ENCODE results near the gene ACAP2. TPM values are rescaled to one million over a fixed set of nuclear protein-coding genes. Genes with fewer than 3 reads are reported as not detected.
"Not testable (repeated sequence)": the region's sequence is repeated elsewhere in the genome, so short reads cannot be mapped to it uniquely, and the experiment has no call there.

ACAP2 gene
- total RNA-seq, 2 experiments from 2014 or later, result 43.9 to 80.7 TPM

DNA sequence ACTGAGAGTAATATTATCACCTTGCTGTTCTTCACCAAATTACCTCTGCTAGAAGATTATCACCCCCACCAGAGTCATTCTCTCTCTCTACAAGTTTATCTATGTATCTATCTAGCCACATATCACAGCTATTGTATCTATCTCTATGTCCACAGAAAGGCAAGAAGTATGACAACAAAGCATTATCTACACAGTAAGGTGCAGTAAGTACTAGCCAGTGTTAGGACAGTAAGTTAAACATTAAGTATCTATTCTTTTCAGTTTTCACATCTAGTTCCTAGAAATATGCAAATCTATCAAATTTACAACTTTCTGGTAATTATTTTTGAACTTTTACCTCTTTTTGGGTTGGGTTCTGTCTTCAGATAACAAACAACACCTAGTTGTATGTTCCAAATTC lies 145.4 kb downstream of the ACAP2 start:
- Histone ChIP-seq H3K79me2 (ENCODE audit: insufficient read depth, low read depth, low read length) (no peaks in the 10 kb centered on the region), H3K4me3 (ENCODE audit: low read depth, low read length, poor library complexity, severe bottlenecking) (no peak overlapping the region), H3K9me2 (ENCODE audit: insufficient read depth, low read length) (no peaks in the 10 kb centered on the region), H3K4me1 (ENCODE audit: insufficient read depth, low read length, poor library complexity, severe bottlenecking) (no peaks in the 10 kb centered on the region), H2AFZ (ENCODE audit: low read length) (no peak overlapping the region), H3K4me2 (ENCODE audit: low read length) (no peak overlapping the region), H4K20me1 (ENCODE audit: insufficient read depth, low read length) (no peaks in the 10 kb centered on the region), H3K9me3 (ENCODE audit: low read length) (no peaks in the 10 kb centered on the region), H3K27ac (ENCODE audit: low read depth, low read length, poor library complexity, severe bottlenecking) (no peak overlapping the region), H3K36me3 (ENCODE audit: insufficient read depth, low read length) (peaks cover 69% of the 10 kb centered on the region)
- DNase-seq (ENCODE audit: low spot score), result no peak
- TF ChIP-seq EZH2phosphoT487 (IDR thresholded peaks at IDR 0.05; ENCODE audit: borderline replicate concordance, low read depth, low read length), result no peak
- TF ChIP-seq, protein P1, sequence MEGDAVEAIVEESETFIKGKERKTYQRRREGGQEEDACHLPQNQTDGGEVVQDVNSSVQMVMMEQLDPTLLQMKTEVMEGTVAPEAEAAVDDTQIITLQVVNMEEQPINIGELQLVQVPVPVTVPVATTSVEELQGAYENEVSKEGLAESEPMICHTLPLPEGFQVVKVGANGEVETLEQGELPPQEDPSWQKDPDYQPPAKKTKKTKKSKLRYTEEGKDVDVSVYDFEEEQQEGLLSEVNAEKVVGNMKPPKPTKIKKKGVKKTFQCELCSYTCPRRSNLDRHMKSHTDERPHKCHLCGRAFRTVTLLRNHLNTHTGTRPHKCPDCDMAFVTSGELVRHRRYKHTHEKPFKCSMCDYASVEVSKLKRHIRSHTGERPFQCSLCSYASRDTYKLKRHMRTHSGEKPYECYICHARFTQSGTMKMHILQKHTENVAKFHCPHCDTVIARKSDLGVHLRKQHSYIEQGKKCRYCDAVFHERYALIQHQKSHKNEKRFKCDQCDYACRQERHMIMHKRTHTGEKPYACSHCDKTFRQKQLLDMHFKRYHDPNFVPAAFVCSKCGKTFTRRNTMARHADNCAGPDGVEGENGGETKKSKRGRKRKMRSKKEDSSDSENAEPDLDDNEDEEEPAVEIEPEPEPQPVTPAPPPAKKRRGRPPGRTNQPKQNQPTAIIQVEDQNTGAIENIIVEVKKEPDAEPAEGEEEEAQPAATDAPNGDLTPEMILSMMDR (conservative IDR thresholded peaks at IDR 0.05; ENCODE audit: low read length), result no peak
- ChIA-PET POLR2A (interaction anchor here (0.6 to 0.9 kb wide), 2 partner anchors 12 to 13 kb away, joined by 3 read pairs; no protein-coding TSS in a partner anchor), CTCF (ENCODE audit: unreplicated experiment) (no interaction called here)
- intact Hi-C loops (cut with micrococcal nuclease; ENCODE audit: unreplicated experiment), result no loop called here
- no TSS peak for BruUV-seq (replicated peaks)

GRCh38 chr3:195296662-195297061 lies 146.2 kb downstream of the ACAP2 start:
- no peak overlapping the region for H3K4me3 ChIP-seq (ENCODE audit: low read depth, low read length, poor library complexity, severe bottlenecking)
- H3K4me2 ChIP-seq (ENCODE audit: low read length), result no peak overlapping the region
- CTCF ChIA-PET (ENCODE audit: unreplicated experiment), result no interaction called here
- no peaks in the 10 kb centered on the region for H3K9me2 ChIP-seq (ENCODE audit: insufficient read depth, low read length)
- no peak for DNase-seq (ENCODE audit: low spot score)
- intact Hi-C loops (cut with micrococcal nuclease; ENCODE audit: unreplicated experiment), result no loop called here
- H3K9me3 ChIP-seq (ENCODE audit: low read length), result no peaks in the 10 kb centered on the region
- no peaks in the 10 kb centered on the region for H4K20me1 ChIP-seq (ENCODE audit: insufficient read depth, low read length)
- TF ChIP-seq EZH2phosphoT487 (IDR thresholded peaks at IDR 0.05; ENCODE audit: borderline replicate concordance, low read depth, low read length), result no peak
- TF ChIP-seq, protein P1 (conservative IDR thresholded peaks at IDR 0.05; ENCODE audit: low read length), result no peak
- H3K79me2 ChIP-seq (ENCODE audit: insufficient read depth, low read depth, low read length), result no peaks in the 10 kb centered on the region
- no peaks in the 10 kb centered on the region for H3K4me1 ChIP-seq (ENCODE audit: insufficient read depth, low read length, poor library complexity, severe bottlenecking)
- H3K27ac ChIP-seq (ENCODE audit: low read depth, low read length, poor library complexity, severe bottlenecking), result no peak overlapping the region
- no TSS peak for BruUV-seq (replicated peaks)
- H2AFZ ChIP-seq (ENCODE audit: low read length), result no peak overlapping the region
- H3K36me3 ChIP-seq (ENCODE audit: insufficient read depth, low read length), result peaks cover 71% of the 10 kb centered on the region
- POLR2A ChIA-PET, result interaction anchor here (0.9 kb wide), 1 partner anchor 12 kb away, joined by 3 read pairs; no protein-coding TSS in a partner anchor

DNA sequence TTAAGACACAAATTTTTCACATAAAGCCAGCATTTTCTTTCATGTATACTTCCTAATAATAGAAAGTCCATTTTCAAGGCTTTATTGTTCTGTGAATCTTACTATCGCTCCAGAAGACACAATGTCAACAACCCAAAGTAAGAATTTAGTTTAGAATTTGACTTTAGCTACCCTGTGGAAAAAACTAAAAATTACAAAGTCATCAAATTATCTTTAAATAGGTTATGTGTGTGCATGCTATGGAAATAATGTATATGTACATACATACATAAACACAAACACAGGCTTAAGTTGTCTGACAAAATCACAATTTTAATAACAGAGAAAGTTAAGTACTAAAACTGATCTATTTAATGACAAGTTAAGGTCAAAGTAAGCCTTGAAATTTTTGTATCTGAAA lies 151.7 kb downstream of the ACAP2 start:
- DNase-seq (ENCODE audit: low spot score), result no peak
- Histone ChIP-seq H3K4me1 (ENCODE audit: insufficient read depth, low read length, poor library complexity, severe bottlenecking) (no peaks in the 10 kb centered on the region), H4K20me1 (ENCODE audit: insufficient read depth, low read length) (no peaks in the 10 kb centered on the region), H3K4me3 (ENCODE audit: low read depth, low read length, poor library complexity, severe bottlenecking) (no peak overlapping the region), H3K36me3 (ENCODE audit: insufficient read depth, low read length) (peaks cover 83% of the 10 kb centered on the region), H3K9me2 (ENCODE audit: insufficient read depth, low read length) (no peaks in the 10 kb centered on the region), H3K9me3 (ENCODE audit: low read length) (no peaks in the 10 kb centered on the region), H3K27ac (ENCODE audit: low read depth, low read length, poor library complexity, severe bottlenecking) (no peak overlapping the region), H3K4me2 (ENCODE audit: low read length) (no peak overlapping the region), H3K79me2 (ENCODE audit: insufficient read depth, low read depth, low read length) (no peaks in the 10 kb centered on the region), H2AFZ (ENCODE audit: low read length) (no peak overlapping the region)
- intact Hi-C loops (cut with micrococcal nuclease; ENCODE audit: unreplicated experiment), result no loop called here
- TF ChIP-seq, protein P1 (conservative IDR thresholded peaks at IDR 0.05; ENCODE audit: low read length), result no peak
- TF ChIP-seq EZH2phosphoT487 (IDR thresholded peaks at IDR 0.05; ENCODE audit: borderline replicate concordance, low read depth, low read length), result no peak
- no TSS peak for BruUV-seq (replicated peaks)
- CTCF ChIA-PET (ENCODE audit: unreplicated experiment), result no interaction called here
- POLR2A ChIA-PET, result interaction anchor here (0.6 to 1.7 kb wide), 3 partner anchors 9 to 220 kb away, joined by 3 to 5 read pairs (median 5); no protein-coding TSS in a partner anchor

DNA sequence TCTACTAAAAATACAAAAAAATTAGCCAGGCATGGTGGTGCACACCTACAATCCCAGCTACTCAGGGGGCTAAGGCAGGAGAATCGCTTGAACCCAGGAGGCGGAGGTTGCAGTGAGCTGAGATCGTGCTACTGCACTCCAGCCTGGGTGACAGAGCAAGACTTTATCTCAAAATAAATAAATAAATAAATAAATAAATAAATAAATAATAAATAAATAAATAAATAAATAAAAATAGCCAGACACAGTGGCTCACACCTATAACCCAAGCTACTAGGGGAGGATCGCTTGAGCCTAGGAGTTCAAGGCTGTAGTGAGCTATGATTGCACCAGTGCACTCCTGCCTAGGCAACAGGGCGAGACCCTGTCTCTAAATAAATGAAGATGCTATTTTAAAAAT lies 152.2 kb downstream of the ACAP2 start:
- H3K4me1 ChIP-seq (ENCODE audit: insufficient read depth, low read length, poor library complexity, severe bottlenecking); H3K79me2 ChIP-seq (ENCODE audit: insufficient read depth, low read depth, low read length); H3K9me3 ChIP-seq (ENCODE audit: low read length); H4K20me1 ChIP-seq (ENCODE audit: insufficient read depth, low read length); CTCF ChIA-PET (ENCODE audit: unreplicated experiment); H2AFZ ChIP-seq (ENCODE audit: low read length); intact Hi-C loops (cut with micrococcal nuclease; ENCODE audit: unreplicated experiment); H3K4me2 ChIP-seq (ENCODE audit: low read length); H3K27ac ChIP-seq (ENCODE audit: low read depth, low read length, poor library complexity, severe bottlenecking); DNase-seq (ENCODE audit: low spot score); H3K9me2 ChIP-seq (ENCODE audit: insufficient read depth, low read length); H3K4me3 ChIP-seq (ENCODE audit: low read depth, low read length, poor library complexity, severe bottlenecking); BruUV-seq (replicated peaks): not testable (repeated sequence)
- POLR2A ChIA-PET, result interaction anchor here (0.6 to 1.7 kb wide), 3 partner anchors 8 to 220 kb away, joined by 3 to 5 read pairs (median 5); no protein-coding TSS in a partner anchor
- H3K36me3 ChIP-seq (ENCODE audit: insufficient read depth, low read length), result peaks cover 84% of the 10 kb centered on the region

All from OCI-LY7 (cell line).